ENCODE results near the gene STARD3NL.

- TF ChIP-seq, protein P1, sequence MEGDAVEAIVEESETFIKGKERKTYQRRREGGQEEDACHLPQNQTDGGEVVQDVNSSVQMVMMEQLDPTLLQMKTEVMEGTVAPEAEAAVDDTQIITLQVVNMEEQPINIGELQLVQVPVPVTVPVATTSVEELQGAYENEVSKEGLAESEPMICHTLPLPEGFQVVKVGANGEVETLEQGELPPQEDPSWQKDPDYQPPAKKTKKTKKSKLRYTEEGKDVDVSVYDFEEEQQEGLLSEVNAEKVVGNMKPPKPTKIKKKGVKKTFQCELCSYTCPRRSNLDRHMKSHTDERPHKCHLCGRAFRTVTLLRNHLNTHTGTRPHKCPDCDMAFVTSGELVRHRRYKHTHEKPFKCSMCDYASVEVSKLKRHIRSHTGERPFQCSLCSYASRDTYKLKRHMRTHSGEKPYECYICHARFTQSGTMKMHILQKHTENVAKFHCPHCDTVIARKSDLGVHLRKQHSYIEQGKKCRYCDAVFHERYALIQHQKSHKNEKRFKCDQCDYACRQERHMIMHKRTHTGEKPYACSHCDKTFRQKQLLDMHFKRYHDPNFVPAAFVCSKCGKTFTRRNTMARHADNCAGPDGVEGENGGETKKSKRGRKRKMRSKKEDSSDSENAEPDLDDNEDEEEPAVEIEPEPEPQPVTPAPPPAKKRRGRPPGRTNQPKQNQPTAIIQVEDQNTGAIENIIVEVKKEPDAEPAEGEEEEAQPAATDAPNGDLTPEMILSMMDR (IDR thresholded peaks at IDR 0.05; ENCODE audit: poor library complexity) = no peak
- no peak for TF ChIP-seq EZH2phosphoT487 (IDR thresholded peaks at IDR 0.05; ENCODE audit: low read depth, severe bottlenecking, unreplicated experiment)
Observed at GRCh38 chr7:38142736-38143135, 35.3 kb upstream of the STARD3NL start.

All from hepatocyte (in vitro differentiated cells).